Ishikawa (cell line): Measurements from ENCODE around the gene ATP1B1.

Experiments used
- CEBPB ChIP-seq: IDR thresholded peaks from 2 replicates; pipeline ENCODE4 v1.6.1; 2012
- CREB1 ChIP-seq: IDR thresholded peaks from 2 replicates; pipeline ENCODE4 v1.6.1; 2012; ENCODE audit warnings: low read depth
- EP300 ChIP-seq: IDR thresholded peaks from 2 replicates; pipeline ENCODE4 v1.6.1; 2012; ENCODE audit warnings: borderline replicate concordance
- FOXM1 ChIP-seq: IDR thresholded peaks from 2 replicates; pipeline ENCODE4 v1.6.1; 2012; ENCODE audit warnings: low read depth, borderline replicate concordance
- MAX ChIP-seq: IDR thresholded peaks from 2 replicates; pipeline ENCODE4 v1.6.1; 2012
- NFIC ChIP-seq: IDR thresholded peaks from 2 replicates; pipeline ENCODE4 v1.6.1; 2012
- RAD21 ChIP-seq: IDR thresholded peaks from 2 replicates; pipeline ENCODE4 v1.6.1; 2012; ENCODE audit warnings: low read depth
- REST ChIP-seq: IDR thresholded peaks from 2 replicates; pipeline ENCODE4 v1.6.1; 2012; ENCODE audit warnings: low read depth, mild to moderate bottlenecking
- TAF1 ChIP-seq: IDR thresholded peaks from 2 replicates; pipeline ENCODE4 v1.6.1; 2012; ENCODE audit warnings: low read depth, mild to moderate bottlenecking
- TCF12 ChIP-seq: IDR thresholded peaks from 2 replicates; pipeline ENCODE4 v1.6.1; 2012; ENCODE audit warnings: low read depth
- USF1 ChIP-seq: IDR thresholded peaks from 2 replicates; pipeline ENCODE4 v1.6.1; 2012
- YY1 ChIP-seq: IDR thresholded peaks from 2 replicates; pipeline ENCODE4 v1.6.1; 2012; ENCODE audit warnings: low read depth
- ZBTB7A ChIP-seq: IDR thresholded peaks from 2 replicates; pipeline ENCODE4 v1.6.1; 2012; ENCODE audit warnings: low read depth

GRCh38 chr1:169108223-169108622, 1.7 kb downstream of the ATP1B1 start:
- TF ChIP-seq EP300 (no peak), TAF1 (no peak), MAX (no peak), YY1 (no peak), TCF12 (no peak), RAD21 (no peak), CEBPB (no peak), REST (no peak), ZBTB7A (no peak), USF1 (no peak), CREB1 (no peak), NFIC (no peak), FOXM1 (no peak)
